GM12864 (cell line): ENCODE data around the gene TFAP2E.

Experiments used
- DNase-seq: peaks from one replicate; pipeline ENCODE4 v3.0.0-alpha.2; 2011; ENCODE audit warnings: low read depth
- H3K4me3 ChIP-seq: 2 replicates; pipeline ENCODE4 v1.5.1; 2011; ENCODE audit warnings: mild to moderate bottlenecking, low read depth, low read length, control low read depth
- CTCF ChIP-seq: IDR thresholded peaks from 2 replicates; pipeline ENCODE4 v1.5.1; 2011; ENCODE audit warnings: low read depth, mild to moderate bottlenecking, moderate library complexity, low read length, control low read depth, inconsistent platforms; ENCODE audit errors: missing control alignments

The TFAP2E gene

DNA sequence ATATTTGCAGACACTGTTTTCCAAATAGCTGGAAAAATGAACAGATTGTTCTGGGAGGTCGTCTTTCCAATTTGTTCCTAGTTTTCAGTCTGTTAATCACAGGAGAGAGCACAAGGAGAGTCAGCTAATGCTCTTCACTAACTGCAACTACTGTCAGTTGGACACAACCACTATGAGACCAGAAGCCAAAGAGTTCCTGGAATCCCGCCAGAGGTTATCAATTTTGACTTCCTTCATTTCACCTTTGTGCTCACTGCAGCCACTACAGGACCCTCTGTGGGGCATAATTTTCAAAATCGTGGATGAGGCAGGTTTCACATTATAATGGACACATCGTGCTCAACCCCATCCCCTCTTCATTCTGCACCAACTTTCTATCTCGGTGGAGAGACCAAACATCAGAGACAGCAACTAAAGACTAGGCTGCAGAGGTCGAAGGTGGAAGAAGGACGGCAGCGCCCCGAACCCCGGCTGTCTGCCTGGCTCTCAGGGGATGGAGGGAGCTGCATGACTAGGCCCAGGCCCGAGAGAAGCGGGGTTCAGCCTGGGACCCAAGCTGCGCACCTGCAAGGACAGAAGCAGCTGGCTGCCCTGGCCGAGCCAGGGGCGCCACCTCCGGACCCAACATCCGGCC lies 16.5 kb upstream of the TFAP2E start:
- H3K4me3 ChIP-seq = peak overlapping the region; percentile 91
- DNase-seq = no peak
- TF ChIP-seq CTCF = no peak

DNA sequence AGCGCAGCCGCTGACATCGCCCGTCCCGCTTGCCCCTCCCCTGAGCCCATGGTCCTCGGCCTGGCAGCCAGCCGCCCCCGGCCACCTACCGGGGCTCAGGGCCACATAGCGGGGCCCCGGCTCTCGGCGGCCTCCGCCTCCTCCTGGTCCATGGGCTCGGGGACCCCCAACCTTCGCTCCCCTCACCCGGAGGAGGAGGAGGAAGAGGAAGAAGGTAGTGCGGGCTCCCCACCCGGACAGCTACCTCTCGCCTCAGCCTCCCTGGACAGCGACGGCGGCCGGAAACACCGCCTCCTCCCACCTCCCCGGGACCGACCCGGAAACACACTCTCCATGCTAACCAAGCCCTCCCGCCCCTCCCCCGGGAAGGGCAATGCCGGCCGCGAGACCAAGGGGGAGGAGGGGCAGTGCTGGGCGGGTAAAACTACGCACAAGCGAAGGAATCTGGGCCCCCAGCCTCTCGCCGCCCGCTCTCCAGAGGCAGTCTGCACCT lies 15.9 kb upstream of the TFAP2E start, which contains the start of gene KIAA0319L:
Gene KIAA0319L, minus strand, starts transcription at position 286 of the 493 bp plus-strand sequence. CDS start 2,912 bp downstream, outside the sequence.
- H3K4me3 ChIP-seq = peak within 1 kb of the TSS; percentile 91
- no peak for TF ChIP-seq CTCF
- DNase-seq = no peak

- TF ChIP-seq CTCF = no peak
- DNase-seq = peak; percentile 94
- peak within 1 kb of the TSS; percentile 91 for H3K4me3 ChIP-seq
Measured at GRCh38 chr1:35557611-35558373, 15.3 kb upstream of the TFAP2E start, which contains the start of gene NCDN. NCDN (plus strand) TSS chr1:35557799; CDS start chr1:35558191, 392 bp downstream.

DNA sequence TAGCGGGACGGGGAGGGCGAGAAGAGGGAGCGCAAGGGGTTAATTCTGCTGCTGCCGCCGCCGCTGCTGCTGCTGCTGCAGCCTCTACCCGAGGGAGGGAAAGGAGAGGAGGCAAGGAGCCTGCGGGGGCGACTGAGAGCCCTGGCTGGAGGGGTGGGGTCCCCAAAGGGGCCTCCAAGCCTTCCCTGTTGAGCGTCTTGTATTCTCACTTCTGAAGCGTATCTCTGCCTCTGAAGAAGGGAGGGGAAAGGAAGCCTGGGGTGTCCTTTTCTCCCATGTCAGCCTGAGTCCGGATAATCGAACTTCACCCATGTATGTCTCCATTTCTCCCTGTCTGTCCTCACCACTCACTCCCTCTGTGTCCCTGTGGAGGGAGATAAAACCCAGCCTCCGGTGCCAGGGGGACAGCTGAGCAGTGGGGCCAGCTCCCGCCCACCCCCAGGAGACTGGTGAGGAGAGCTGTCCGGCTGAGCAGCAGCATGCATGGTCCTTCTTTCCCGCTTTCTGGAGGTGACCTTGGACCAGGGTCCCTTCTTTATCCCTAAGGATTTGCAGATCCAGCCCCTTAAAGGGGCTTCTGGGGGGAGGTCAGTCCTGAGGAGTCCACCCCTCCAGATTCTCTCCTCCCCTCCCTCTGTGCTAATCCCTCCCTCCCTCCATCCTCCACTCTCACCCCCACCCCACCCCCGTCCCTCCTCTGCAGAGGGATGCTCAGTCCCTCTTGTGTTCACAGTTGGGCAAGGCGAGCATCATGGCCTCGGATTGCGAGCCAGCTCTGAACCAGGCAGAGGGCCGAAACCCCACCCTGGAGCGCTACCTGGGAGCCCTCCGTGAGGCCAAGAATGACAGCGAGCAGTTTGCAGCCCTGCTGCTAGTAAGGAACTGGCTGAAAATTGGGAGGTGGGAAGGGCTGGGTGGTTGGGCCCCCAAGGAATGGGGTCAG lies 14.5 kb upstream of the TFAP2E start:
- no peak for DNase-seq
- no peak for TF ChIP-seq CTCF
- peak overlapping the region; percentile 91 for H3K4me3 ChIP-seq

- TF ChIP-seq CTCF = no peak
- no peak overlapping the region for H3K4me3 ChIP-seq
Measured at GRCh38 chr1:35559317-35559944, 13.7 kb upstream of the TFAP2E start.

More at GRCh38 chr1:35559317-35559944, 13.7 kb upstream of the TFAP2E start:
- no peak for DNase-seq
